ENCODE data around the gene DTNB.

DNA sequence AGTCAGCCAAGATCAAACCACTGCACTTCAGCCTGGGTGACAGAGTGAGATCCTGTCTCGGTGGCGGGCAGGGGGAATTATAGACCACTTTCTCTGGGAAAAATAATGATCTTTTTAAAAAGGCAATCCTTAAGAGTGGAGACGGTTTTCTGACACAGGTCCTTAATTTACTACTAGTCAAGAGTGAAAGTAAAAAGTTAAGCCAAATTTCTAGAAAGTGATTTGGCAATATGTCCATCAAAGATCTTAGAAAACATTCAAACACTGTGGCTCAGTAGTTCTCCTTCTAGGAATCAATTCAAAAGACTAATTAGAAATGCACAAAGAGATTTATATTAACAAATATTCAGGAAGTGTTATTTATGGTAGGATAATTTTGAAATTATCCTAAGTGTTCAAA lies 183.2 kb downstream of the DTNB start:
- TF ChIP-seq, protein P1, sequence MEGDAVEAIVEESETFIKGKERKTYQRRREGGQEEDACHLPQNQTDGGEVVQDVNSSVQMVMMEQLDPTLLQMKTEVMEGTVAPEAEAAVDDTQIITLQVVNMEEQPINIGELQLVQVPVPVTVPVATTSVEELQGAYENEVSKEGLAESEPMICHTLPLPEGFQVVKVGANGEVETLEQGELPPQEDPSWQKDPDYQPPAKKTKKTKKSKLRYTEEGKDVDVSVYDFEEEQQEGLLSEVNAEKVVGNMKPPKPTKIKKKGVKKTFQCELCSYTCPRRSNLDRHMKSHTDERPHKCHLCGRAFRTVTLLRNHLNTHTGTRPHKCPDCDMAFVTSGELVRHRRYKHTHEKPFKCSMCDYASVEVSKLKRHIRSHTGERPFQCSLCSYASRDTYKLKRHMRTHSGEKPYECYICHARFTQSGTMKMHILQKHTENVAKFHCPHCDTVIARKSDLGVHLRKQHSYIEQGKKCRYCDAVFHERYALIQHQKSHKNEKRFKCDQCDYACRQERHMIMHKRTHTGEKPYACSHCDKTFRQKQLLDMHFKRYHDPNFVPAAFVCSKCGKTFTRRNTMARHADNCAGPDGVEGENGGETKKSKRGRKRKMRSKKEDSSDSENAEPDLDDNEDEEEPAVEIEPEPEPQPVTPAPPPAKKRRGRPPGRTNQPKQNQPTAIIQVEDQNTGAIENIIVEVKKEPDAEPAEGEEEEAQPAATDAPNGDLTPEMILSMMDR (IDR thresholded peaks at IDR 0.05), result no peak
- no peak for TF ChIP-seq POLR2AphosphoS5 (IDR thresholded peaks at IDR 0.05)
